Ishikawa (cell line): ENCODE data around the gene SLC27A2.

Experiments
- EGR1 ChIP-seq: IDR thresholded peaks from 2 replicates; pipeline ENCODE4 v1.6.1; 2012
- EP300 ChIP-seq: IDR thresholded peaks from 2 replicates; pipeline ENCODE4 v1.6.1; 2012; ENCODE audit warnings: borderline replicate concordance
- FOXM1 ChIP-seq: IDR thresholded peaks from 2 replicates; pipeline ENCODE4 v1.6.1; 2012; ENCODE audit warnings: low read depth, borderline replicate concordance
- NFIC ChIP-seq: IDR thresholded peaks from 2 replicates; pipeline ENCODE4 v1.6.1; 2012
- RAD21 ChIP-seq: IDR thresholded peaks from 2 replicates; pipeline ENCODE4 v1.6.1; 2012; ENCODE audit warnings: low read depth
- TAF1 ChIP-seq: IDR thresholded peaks from 2 replicates; pipeline ENCODE4 v1.6.1; 2012; ENCODE audit warnings: low read depth, mild to moderate bottlenecking
- TCF12 ChIP-seq: IDR thresholded peaks from 2 replicates; pipeline ENCODE4 v1.6.1; 2012; ENCODE audit warnings: low read depth
- TEAD4 ChIP-seq: IDR thresholded peaks from 2 replicates; pipeline ENCODE4 v1.6.1; 2012
- YY1 ChIP-seq: IDR thresholded peaks from 2 replicates; pipeline ENCODE4 v1.6.1; 2012; ENCODE audit warnings: low read depth
- ZBTB7A ChIP-seq: IDR thresholded peaks from 2 replicates; pipeline ENCODE4 v1.6.1; 2012; ENCODE audit warnings: low read depth
- TF ChIP-seq, protein P1 (sequence below): IDR thresholded peaks from 2 replicates; pipeline ENCODE4 v1.6.1; 2012; ENCODE audit warnings: low read depth, mild to moderate bottlenecking
- TF ChIP-seq, protein P2 (sequence below): IDR thresholded peaks from 2 replicates; pipeline ENCODE4 v1.6.1; 2012

DNA sequence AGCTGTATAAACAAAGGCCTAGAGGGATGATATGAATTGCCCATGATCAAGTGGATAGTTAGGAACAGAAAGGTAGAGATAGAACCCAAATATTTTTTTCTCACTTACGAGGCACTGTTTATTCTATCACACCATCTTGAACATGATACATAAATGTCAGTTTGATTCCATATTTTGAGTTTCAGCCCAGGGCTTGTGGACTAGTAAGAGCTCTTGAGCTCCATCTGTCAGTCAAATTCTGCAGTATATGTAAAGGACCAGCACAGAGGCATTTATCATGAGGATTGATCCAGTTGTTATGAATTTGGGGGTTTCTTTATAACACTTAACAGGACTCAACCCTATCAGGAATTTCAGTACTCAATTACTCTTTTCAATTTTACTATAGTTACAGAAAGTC is 4.8 kb downstream of the SLC27A2 start:
- TF ChIP-seq FOXM1: no peak
- no peak for TF ChIP-seq NFIC
- TF ChIP-seq EP300: no peak
- no peak for TF ChIP-seq TCF12
- TF ChIP-seq RAD21: no peak
- TF ChIP-seq TEAD4: no peak
- TF ChIP-seq, protein P1, sequence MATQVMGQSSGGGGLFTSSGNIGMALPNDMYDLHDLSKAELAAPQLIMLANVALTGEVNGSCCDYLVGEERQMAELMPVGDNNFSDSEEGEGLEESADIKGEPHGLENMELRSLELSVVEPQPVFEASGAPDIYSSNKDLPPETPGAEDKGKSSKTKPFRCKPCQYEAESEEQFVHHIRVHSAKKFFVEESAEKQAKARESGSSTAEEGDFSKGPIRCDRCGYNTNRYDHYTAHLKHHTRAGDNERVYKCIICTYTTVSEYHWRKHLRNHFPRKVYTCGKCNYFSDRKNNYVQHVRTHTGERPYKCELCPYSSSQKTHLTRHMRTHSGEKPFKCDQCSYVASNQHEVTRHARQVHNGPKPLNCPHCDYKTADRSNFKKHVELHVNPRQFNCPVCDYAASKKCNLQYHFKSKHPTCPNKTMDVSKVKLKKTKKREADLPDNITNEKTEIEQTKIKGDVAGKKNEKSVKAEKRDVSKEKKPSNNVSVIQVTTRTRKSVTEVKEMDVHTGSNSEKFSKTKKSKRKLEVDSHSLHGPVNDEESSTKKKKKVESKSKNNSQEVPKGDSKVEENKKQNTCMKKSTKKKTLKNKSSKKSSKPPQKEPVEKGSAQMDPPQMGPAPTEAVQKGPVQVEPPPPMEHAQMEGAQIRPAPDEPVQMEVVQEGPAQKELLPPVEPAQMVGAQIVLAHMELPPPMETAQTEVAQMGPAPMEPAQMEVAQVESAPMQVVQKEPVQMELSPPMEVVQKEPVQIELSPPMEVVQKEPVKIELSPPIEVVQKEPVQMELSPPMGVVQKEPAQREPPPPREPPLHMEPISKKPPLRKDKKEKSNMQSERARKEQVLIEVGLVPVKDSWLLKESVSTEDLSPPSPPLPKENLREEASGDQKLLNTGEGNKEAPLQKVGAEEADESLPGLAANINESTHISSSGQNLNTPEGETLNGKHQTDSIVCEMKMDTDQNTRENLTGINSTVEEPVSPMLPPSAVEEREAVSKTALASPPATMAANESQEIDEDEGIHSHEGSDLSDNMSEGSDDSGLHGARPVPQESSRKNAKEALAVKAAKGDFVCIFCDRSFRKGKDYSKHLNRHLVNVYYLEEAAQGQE: no peak
- no peak for TF ChIP-seq YY1
- no peak for TF ChIP-seq EGR1
- TF ChIP-seq ZBTB7A: no peak
- TF ChIP-seq, protein P2, sequence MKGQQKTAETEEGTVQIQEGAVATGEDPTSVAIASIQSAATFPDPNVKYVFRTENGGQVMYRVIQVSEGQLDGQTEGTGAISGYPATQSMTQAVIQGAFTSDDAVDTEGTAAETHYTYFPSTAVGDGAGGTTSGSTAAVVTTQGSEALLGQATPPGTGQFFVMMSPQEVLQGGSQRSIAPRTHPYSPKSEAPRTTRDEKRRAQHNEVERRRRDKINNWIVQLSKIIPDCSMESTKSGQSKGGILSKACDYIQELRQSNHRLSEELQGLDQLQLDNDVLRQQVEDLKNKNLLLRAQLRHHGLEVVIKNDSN: no peak
- no peak for TF ChIP-seq TAF1
